Pancreas (tissue), 10 donors: ENCODE measurements around the gene TAS2R46. TPM values are rescaled to one million over a fixed set of nuclear protein-coding genes. Genes with fewer than 3 reads are reported as not detected.

ENCODE experiments used
- ATAC-seq, 4 donors: fragments of 200-7000 bp; cut with Tn5 transposase; one replicate each; pipeline versions ENCODE4 v1.8.0 to v1.9.1; 2020; ENCODE audit warnings: mild to moderate bottlenecking in 4 of 4, moderate library complexity in 4 of 4
- DNase-seq, 6 donors: peaks; one replicate each; pipeline ENCODE4 v3.0.0-alpha.2; 2020
- FAIRE-seq: peaks from 2 replicates; lab custom pipeline; 2012; peaks lifted over from hg19 to GRCh38; lab: Jason Lieb, UNC
- H3K27ac ChIP-seq, 4 donors: fragments of 200-600 bp; sonication (generic); 1 replicate in 3 of 4; 2 replicates in 1 of 4; pipeline versions ENCODE4 v1.5.0 to v1.8.0; 2020
- H3K27me3 ChIP-seq, 4 donors: fragments of 200-600 bp; one replicate each; pipeline ENCODE4 v1.8.0; 2021
- H3K36me3 ChIP-seq, 3 donors: fragments of 200-600 bp; sonication (generic) in 1 of 3; one replicate each; pipeline versions ENCODE4 v1.5.0 to v1.8.0; 2020 to 2021
- H3K4me1 ChIP-seq, 3 donors: fragments of 200-600 bp; one replicate each; pipeline ENCODE4 v1.8.0; 2021
- H3K4me3 ChIP-seq, 4 donors: fragments of 200-600 bp; sonication (generic) in 2 of 4; one replicate each; pipeline versions ENCODE4 v1.5.0 to v1.8.0; 2020 to 2021
- H3K9me3 ChIP-seq, 4 donors: fragments of 200-600 bp; one replicate each; pipeline ENCODE4 v1.8.0; 2021
- WGBS, 2 donors: extraction: QIAGEN DNeasy Blood & Tissue Kit; methylation state at CpG; one replicate each; pipeline ENCODE4 v1.1.7; 2013; 5-methylcytosine and 5-hydroxymethylcytosine counted together
- intact Hi-C, 3 donors: fragments of 100-400 bp; cut with DNase I; formaldehyde crosslinking; loops; one replicate each; pipeline versions ENCODE4 v1.11.1 to v1.14.2; 2022
- polyA plus RNA-seq, 2 donors: library from polyadenylated mRNA; stranded (reverse); fragments of 200-250 nt; gene quantifications; one replicate each; pipeline ENCODE4 v1.2.3, GENCODE V29; 2013
- total RNA-seq, 6 donors: library from RNA; stranded (reverse); fragmentation: NEBNext Ultra II Directional in 4 of 6; extraction: Animal tissue kit (Norgen Biotek cat#: 25700) in 4 of 6; gene quantifications; one replicate each; pipeline versions ENCODE4 v1.2.1 to v1.2.4, GENCODE V29; 2021 to 2023
- TF ChIP-seq, protein P1 (sequence below), 4 donors: fragments of 200-600 bp; sonication (generic) in 3 of 4; IDR thresholded peaks; one replicate each; pipeline versions ENCODE4 v1.5.0 to v1.8.0; 2021; ENCODE audit warnings: antibody characterized with exemption in 4 of 4
- donor health status: healthy with polysubstance abuse.
- donor health status: DM: no; HTN: no; CAD: no; lungs with moderate emphysema.
- donor health status: DM: no; HTN: no; CAD: no.
- donor health status: control.
- donor health status: control.
- donor health status: Bipolar disorder and iron deficiency.
- donor health status: DM: yes; HTN: yes; CAD: no.
- donor health status: DM: no; HTN: no; CAD: no.
- donor health status: DM: no; HTN: no; CAD: no.
- donor health status: DM: yes; HTN: yes; CAD: no.

Gene TAS2R46
- total and polyA plus RNA-seq, 8 donors = 0.43 to 0.61 (median 0.55) TPM; not detected in 2

DNA sequence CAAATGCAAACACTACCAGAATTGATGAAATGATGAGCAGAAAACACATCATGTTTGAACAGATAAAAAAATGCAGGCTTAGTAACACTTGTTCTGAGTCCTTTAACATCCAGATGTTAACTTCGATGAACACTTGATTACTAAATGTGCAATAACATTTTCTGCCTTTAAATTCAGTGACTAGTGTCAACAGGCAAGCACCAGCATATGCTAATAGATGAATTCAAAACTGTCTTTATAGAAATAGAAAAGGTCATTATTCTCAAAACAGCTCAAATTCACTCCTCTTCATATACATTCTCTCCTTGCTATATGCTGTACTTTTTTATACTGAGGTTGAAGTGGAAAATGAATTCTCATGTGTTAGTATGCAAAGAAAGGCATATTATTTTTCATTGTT, 39.6 kb downstream of the TAS2R46 start, which contains the start of gene TAS2R19:
Gene TAS2R19 (minus strand): TSS at position 101 of the 400 bp plus-strand sequence. CDS start 49 bp downstream, at position 52.
- ATAC-seq (no peak), DNase-seq (no peak), FAIRE-seq (no peak)
- Histone ChIP-seq H3K27me3 (no peaks in the 10 kb centered on the region), H3K9me3 (no peaks in the 10 kb centered on the region), H3K4me1 (no peaks in the 10 kb centered on the region), H3K4me3 (no peak within 1 kb of the TSS), H3K27ac (no peak within 1 kb of the TSS), H3K36me3 (no peaks in the 10 kb centered on the region)
- WGBS, 2 donors = 88 to 92% methylated on average over 1 of the region's 1 CpG
- TF ChIP-seq, protein P1, sequence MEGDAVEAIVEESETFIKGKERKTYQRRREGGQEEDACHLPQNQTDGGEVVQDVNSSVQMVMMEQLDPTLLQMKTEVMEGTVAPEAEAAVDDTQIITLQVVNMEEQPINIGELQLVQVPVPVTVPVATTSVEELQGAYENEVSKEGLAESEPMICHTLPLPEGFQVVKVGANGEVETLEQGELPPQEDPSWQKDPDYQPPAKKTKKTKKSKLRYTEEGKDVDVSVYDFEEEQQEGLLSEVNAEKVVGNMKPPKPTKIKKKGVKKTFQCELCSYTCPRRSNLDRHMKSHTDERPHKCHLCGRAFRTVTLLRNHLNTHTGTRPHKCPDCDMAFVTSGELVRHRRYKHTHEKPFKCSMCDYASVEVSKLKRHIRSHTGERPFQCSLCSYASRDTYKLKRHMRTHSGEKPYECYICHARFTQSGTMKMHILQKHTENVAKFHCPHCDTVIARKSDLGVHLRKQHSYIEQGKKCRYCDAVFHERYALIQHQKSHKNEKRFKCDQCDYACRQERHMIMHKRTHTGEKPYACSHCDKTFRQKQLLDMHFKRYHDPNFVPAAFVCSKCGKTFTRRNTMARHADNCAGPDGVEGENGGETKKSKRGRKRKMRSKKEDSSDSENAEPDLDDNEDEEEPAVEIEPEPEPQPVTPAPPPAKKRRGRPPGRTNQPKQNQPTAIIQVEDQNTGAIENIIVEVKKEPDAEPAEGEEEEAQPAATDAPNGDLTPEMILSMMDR (IDR thresholded peaks at IDR 0.05) = no peak
- intact Hi-C loops = no loop called here

DNA sequence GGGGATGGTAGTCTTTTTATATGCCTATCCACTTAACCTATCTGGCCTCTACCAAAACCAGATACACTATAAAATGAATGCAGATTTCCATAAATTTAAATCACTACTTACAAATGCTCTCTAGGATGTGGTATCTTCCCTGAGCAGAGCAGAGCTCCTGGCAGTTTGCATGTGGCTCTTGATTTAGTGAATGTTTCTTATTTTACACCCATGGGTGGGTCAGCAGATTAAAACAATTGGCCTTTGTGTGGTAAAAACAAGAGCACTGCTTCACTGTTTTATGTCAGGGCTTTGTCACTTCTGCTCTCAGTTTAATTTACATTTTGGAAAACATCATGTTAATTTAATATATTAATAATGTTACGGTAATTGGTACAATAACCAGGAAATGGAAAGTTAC, 45.2 kb downstream of the TAS2R46 start:
- H3K27me3 ChIP-seq = no peaks in the 10 kb centered on the region
- H3K4me3 ChIP-seq = no peak overlapping the region
- no peaks in the 10 kb centered on the region for H3K9me3 ChIP-seq
- FAIRE-seq (no peak), DNase-seq (no peak), ATAC-seq (no peak)
- intact Hi-C loops = loop anchor here in 1 of 3 donors (10.0 kb wide), 1 partner anchor 58 kb away; no protein-coding TSS in a partner anchor
- H3K27ac ChIP-seq = no peak overlapping the region
- 97 to 98% methylated on average over 1 of the region's 1 CpG for WGBS, 2 donors
- H3K4me1 ChIP-seq = no peaks in the 10 kb centered on the region
- no peaks in the 10 kb centered on the region for H3K36me3 ChIP-seq
- TF ChIP-seq, protein P1 (IDR thresholded peaks at IDR 0.05) = no peak

DNA sequence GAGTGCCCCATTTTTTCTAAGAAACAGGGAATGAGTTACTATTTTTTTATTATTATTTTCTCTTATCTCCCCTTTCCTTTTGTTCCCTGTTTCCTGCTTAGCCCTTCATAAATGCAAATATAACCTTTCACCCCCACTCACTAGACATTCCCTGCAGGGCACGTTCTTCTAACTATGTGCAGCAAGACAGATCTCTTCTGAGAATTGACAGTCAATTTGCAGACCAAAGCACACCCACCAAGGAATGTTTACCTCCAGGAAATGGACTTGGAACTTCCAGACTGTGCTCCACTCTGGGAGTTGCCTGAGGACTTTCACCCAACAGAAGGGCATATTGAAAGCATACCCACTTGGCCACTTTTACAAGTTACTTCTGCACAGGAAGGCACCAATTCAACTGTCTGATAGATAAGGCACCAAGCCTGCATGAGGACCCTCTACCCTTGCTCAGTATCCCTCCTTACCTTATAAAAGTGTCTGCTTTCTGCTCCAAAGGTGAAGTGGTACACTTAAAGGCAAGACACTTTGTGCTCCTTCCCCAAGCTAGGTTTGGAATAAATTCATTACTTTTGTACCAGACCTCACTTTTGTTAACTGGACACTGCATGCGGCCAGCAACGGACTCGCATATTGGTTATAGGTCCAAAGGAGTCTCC, 46.2 kb downstream of the TAS2R46 start:
- no peak for FAIRE-seq
- 83 to 85% methylated on average over 4 of the region's 4 CpGs for WGBS, 2 donors

DNA sequence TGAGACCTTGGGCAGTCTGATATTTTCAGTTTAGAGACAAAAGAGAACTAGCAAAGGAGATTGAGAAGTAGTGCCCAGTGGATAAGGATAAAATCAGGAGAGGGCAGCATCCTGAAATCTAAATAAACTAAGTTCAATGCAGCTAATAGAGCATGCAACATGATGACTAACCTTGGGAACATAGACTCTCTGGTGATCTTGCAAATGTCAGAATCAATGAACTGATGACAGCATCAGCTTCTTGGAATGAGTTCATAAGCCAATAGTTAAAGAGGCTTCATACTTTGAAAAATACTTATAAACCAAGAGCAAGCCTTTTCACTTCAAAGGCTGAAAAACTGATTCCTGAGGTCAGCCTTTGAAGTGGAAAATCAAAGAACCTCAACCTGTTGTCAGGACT, 47.9 kb downstream of the TAS2R46 start:
- intact Hi-C loops = loop anchor here in 1 of 3 donors (10.0 kb wide), 1 partner anchor 61 kb away; no protein-coding TSS in a partner anchor
- H3K36me3 ChIP-seq = no peaks in the 10 kb centered on the region
- H3K4me3 ChIP-seq = no peak overlapping the region
- no peaks in the 10 kb centered on the region for H3K4me1 ChIP-seq
- no peak for ATAC-seq
- H3K27ac ChIP-seq = no peak overlapping the region
- TF ChIP-seq, protein P1 (IDR thresholded peaks at IDR 0.05) = no peak
- no peak for DNase-seq
- no peaks in the 10 kb centered on the region for H3K27me3 ChIP-seq
- no peak for FAIRE-seq
- H3K9me3 ChIP-seq = no peaks in the 10 kb centered on the region

More for the DNA sequence above, 46.2 kb downstream of the TAS2R46 start:
- peak in 2 of 4 donors; percentile 24 to 28 for ATAC-seq
- no peak for DNase-seq
- TF ChIP-seq, protein P1 (IDR thresholded peaks at IDR 0.05) = no peak
- no peak overlapping the region for H3K4me3 ChIP-seq
- H3K9me3 ChIP-seq = no peaks in the 10 kb centered on the region
- no peaks in the 10 kb centered on the region for H3K27me3 ChIP-seq
- H3K4me1 ChIP-seq = no peaks in the 10 kb centered on the region
- intact Hi-C loops = loop anchor here in 1 of 3 donors (10.0 kb wide), 1 partner anchor 59 kb away; no protein-coding TSS in a partner anchor
- H3K36me3 ChIP-seq = no peaks in the 10 kb centered on the region
- no peak overlapping the region for H3K27ac ChIP-seq

Other genes starting within 250 kb of the TAS2R46 start
- gene TAS2R10, start 235.9 kb downstream of the TAS2R46 start, total RNA-seq = under 1 TPM in 3 of 6 donors, not detected in 3; 0.17 to 0.28 (median 0.25) TPM
- gene TAS2R10, start 235.9 kb downstream of the TAS2R46 start, polyA plus RNA-seq = under 1 TPM in 1 of 2 donors, not detected in 1; 0.14 TPM
- 1 to 10 TPM in 1 of 6 donors, under 1 TPM in 4, not detected in 1; 0.32 to 1.8 (median 0.55) TPM for gene PRR4, start 212.8 kb downstream of the TAS2R46 start, total RNA-seq
- 1 to 10 TPM; 3.8 to 4.3 TPM for gene PRR4, start 212.8 kb downstream of the TAS2R46 start, polyA plus RNA-seq
- gene PRH1, start 178.0 kb downstream of the TAS2R46 start, total RNA-seq = 10 to 100 TPM in 1 of 6 donors, 1 to 10 TPM in 5; 4.7 to 11.0 (median 6.7) TPM
- gene PRH1, start 178.0 kb downstream of the TAS2R46 start, polyA plus RNA-seq = 1 to 10 TPM; 2.0 to 2.5 TPM
- under 1 TPM; 0.47 to 0.91 (median 0.72) TPM for gene TAS2R13, start 152.7 kb downstream of the TAS2R46 start, total RNA-seq
- gene TAS2R13, start 152.7 kb downstream of the TAS2R46 start, polyA plus RNA-seq = not detected
- gene PRH2, start 133.1 kb downstream of the TAS2R46 start, total RNA-seq = not detected
- gene PRH2, start 133.1 kb downstream of the TAS2R46 start, polyA plus RNA-seq = under 1 TPM in 1 of 2 donors, not detected in 1; 0.42 TPM
- gene TAS2R14, start 123.0 kb downstream of the TAS2R46 start, total RNA-seq = 1 to 10 TPM in 1 of 6 donors, under 1 TPM in 5; 0.83 to 1.7 (median 0.88) TPM
- gene TAS2R14, start 123.0 kb downstream of the TAS2R46 start, polyA plus RNA-seq = 1 to 10 TPM in 1 of 2 donors, under 1 TPM in 1; 0.91 to 1.5 TPM
- gene TAS2R50, start 75.4 kb downstream of the TAS2R46 start, total RNA-seq = under 1 TPM; 0.40 to 0.74 (median 0.60) TPM
- not detected for gene TAS2R50, start 75.4 kb downstream of the TAS2R46 start, polyA plus RNA-seq
- gene TAS2R20, start 64.0 kb downstream of the TAS2R46 start, total RNA-seq = under 1 TPM; 0.42 to 0.98 (median 0.76) TPM
- gene TAS2R20, start 64.0 kb downstream of the TAS2R46 start, polyA plus RNA-seq = under 1 TPM in 1 of 2 donors, not detected in 1; 0.35 TPM
- gene TAS2R19, start 39.7 kb downstream of the TAS2R46 start, total RNA-seq = 1 to 10 TPM in 3 of 6 donors, under 1 TPM in 3; 0.76 to 2.0 (median 1.2) TPM
- under 1 TPM; 0.19 to 0.28 TPM for gene TAS2R19, start 39.7 kb downstream of the TAS2R46 start, polyA plus RNA-seq
- 1 to 10 TPM in 5 of 6 donors, under 1 TPM in 1; 0.85 to 2.9 (median 1.6) TPM for gene TAS2R31, start 30.9 kb downstream of the TAS2R46 start, total RNA-seq
- gene TAS2R31, start 30.9 kb downstream of the TAS2R46 start, polyA plus RNA-seq = under 1 TPM; 0.23 TPM
- gene TAS2R43, start 30.0 kb upstream of the TAS2R46 start, total RNA-seq = under 1 TPM in 4 of 6 donors, not detected in 2; 0.17 to 0.28 (median 0.22) TPM
- gene TAS2R43, start 30.0 kb upstream of the TAS2R46 start, polyA plus RNA-seq = under 1 TPM in 1 of 2 donors, not detected in 1; 0.16 TPM
- gene TAS2R30, start 72.3 kb upstream of the TAS2R46 start, total RNA-seq = 1 to 10 TPM in 5 of 6 donors, under 1 TPM in 1; 0.98 to 2.6 (median 1.5) TPM
- not detected for gene TAS2R30, start 72.3 kb upstream of the TAS2R46 start, polyA plus RNA-seq
- 1 to 10 TPM; 1.9 to 5.5 (median 3.3) TPM for gene SMIM10L1, start 108.9 kb upstream of the TAS2R46 start, total RNA-seq
- 1 to 10 TPM; 4.2 to 6.4 TPM for gene SMIM10L1, start 108.9 kb upstream of the TAS2R46 start, polyA plus RNA-seq
- gene TAS2R42, start 124.6 kb upstream of the TAS2R46 start, total RNA-seq = not detected
- not detected for gene TAS2R42, start 124.6 kb upstream of the TAS2R46 start, polyA plus RNA-seq
- gene PRB3, start 207.4 kb upstream of the TAS2R46 start, total RNA-seq = not detected
- not detected for gene PRB3, start 207.4 kb upstream of the TAS2R46 start, polyA plus RNA-seq
- not detected for gene PRB4, start 248.1 kb upstream of the TAS2R46 start, total RNA-seq
- not detected for gene PRB4, start 248.1 kb upstream of the TAS2R46 start, polyA plus RNA-seq